ENCODE results near the gene TRIM66.
A peak's percentile ranks its signal among the peaks of the same experiment; 100 is the strongest.

Gene TRIM66

GRCh38 chr11:8603696-8604077 lies 78.8 kb downstream of the TRIM66 start:
- DNase-seq = no peak

- DNase-seq = no peak
These were observed 80.9 kb downstream of the TRIM66 start for GRCh38 chr11:8601376-8602133.

- DNase-seq = no peak
These were observed 84.0 kb downstream of the TRIM66 start for GRCh38 chr11:8598506-8598905.

- DNase-seq = no peak
These were observed 85.3 kb downstream of the TRIM66 start for GRCh38 chr11:8597182-8597581.

GRCh38 chr11:8596504-8597046 lies 85.9 kb downstream of the TRIM66 start:
- DNase-seq = no peak

GRCh38 chr11:8593935-8594909 lies 88.2 kb downstream of the TRIM66 start, which contains the start of gene STK33:
STK33 (minus strand) TSS chr11:8594228; CDS start chr11:8474905, 119,323 bp downstream.
- peak; percentile 8 to 16 for DNase-seq

GRCh38 chr11:8593455-8593854 lies 89.0 kb downstream of the TRIM66 start:
- DNase-seq = no peak

GRCh38 chr11:8587915-8588314 lies 94.5 kb downstream of the TRIM66 start:
- no peak for DNase-seq

- no peak for DNase-seq
These were observed 95.7 kb downstream of the TRIM66 start for GRCh38 chr11:8586805-8587204.

- DNase-seq = no peak
These were observed 96.3 kb downstream of the TRIM66 start for GRCh38 chr11:8586184-8586583.

- no peak for DNase-seq
These were observed 98.0 kb downstream of the TRIM66 start for GRCh38 chr11:8584511-8584910.

GRCh38 chr11:8584082-8584481 lies 98.4 kb downstream of the TRIM66 start:
- no peak for DNase-seq

GRCh38 chr11:8581300-8581699 lies 101.2 kb downstream of the TRIM66 start:
- DNase-seq = no peak

- DNase-seq = no peak
These were observed 104.5 kb downstream of the TRIM66 start for GRCh38 chr11:8577791-8578581.

- DNase-seq = no peak
These were observed 107.7 kb downstream of the TRIM66 start for GRCh38 chr11:8574798-8575197.

GRCh38 chr11:8573777-8574176 lies 108.7 kb downstream of the TRIM66 start:
- DNase-seq = no peak

GRCh38 chr11:8567602-8568198 lies 114.8 kb downstream of the TRIM66 start:
- no peak for DNase-seq

GRCh38 chr11:8566613-8567210 lies 115.8 kb downstream of the TRIM66 start:
- peak in 1 of 2 donors; percentile 51 for DNase-seq

- DNase-seq = no peak
These were observed 117.9 kb downstream of the TRIM66 start for GRCh38 chr11:8564526-8564925.

Data from CD4-positive, alpha-beta T cell treated with Interferon alpha-2 for 1 hour (primary cell).